B cell (primary cell): ENCODE measurements around the gene ALX1. TPM values are rescaled to one million over a fixed set of nuclear protein-coding genes. Genes with fewer than 3 reads are reported as not detected.

Experiments used
- ATAC-seq: fragments of 200-7000 bp; cut with Tn5 transposase; one replicate; pipeline ENCODE4 v1.10.0; 2021; ENCODE audit warnings: low read depth, mild to moderate bottlenecking, moderate number of reproducible peaks, moderate library complexity
- CTCF ChIA-PET: fragments of 350-600 bp; sonication (Branson Sonifier 250); formaldehyde crosslinking; loops from one replicate; lab custom pipeline; 2021; ENCODE audit warnings: antibody characterized with exemption, inconsistent platforms; lab: Charles Lee
- POLR2A ChIA-PET: fragments of 350-600 bp; sonication (Branson Sonifier 250); formaldehyde crosslinking; loops from one replicate; lab custom pipeline; 2021; ENCODE audit warnings: antibody characterized with exemption; lab: Charles Lee
- DNase-seq: peaks from one replicate; pipeline ENCODE4 v3.0.0; 2013
- H2AFZ ChIP-seq: 2 replicates; pipeline ENCODE4 v1.6.1; 2012; ENCODE audit warnings: mild to moderate bottlenecking, low read depth, low read length; ENCODE audit not compliant: insufficient read depth, poor library complexity, severe bottlenecking
- H3K27ac ChIP-seq, 2 donors: 1 replicate in 1 of 2; 2 replicates in 1 of 2; pipeline ENCODE4 v1.5.1; 2012 to 2013; ENCODE audit warnings: low read length in 2 of 2, mild to moderate bottlenecking in 2 of 2, moderate library complexity in 1 of 2
- H3K27me3 ChIP-seq, 4 experiments: fragments of 200-600 bp in 1 of 4; sonication (generic) in 1 of 4; replicated peaks in 1 of 4; 1 replicate in 2 of 4; 2 replicates in 2 of 4; pipeline versions ENCODE4 v1.6.1 to v1.7.0; 2013 to 2016; ENCODE audit warnings: low read length in 3 of 4, mild to moderate bottlenecking in 2 of 4, mixed read lengths in 1 of 4, moderate library complexity in 1 of 4; ENCODE audit not compliant: insufficient read depth in 4 of 4, control insufficient read depth in 3 of 4; ENCODE audit errors: control extremely low read depth in 1 of 4
- H3K36me3 ChIP-seq, 2 experiments: replicated peaks in 1 of 2; 1 replicate in 1 of 2; 2 replicates in 1 of 2; pipeline versions ENCODE4 v1.6.1 to v1.7.1; 2013; ENCODE audit warnings: low read length in 1 of 2; ENCODE audit not compliant: insufficient read depth in 2 of 2, control insufficient read depth in 1 of 2; ENCODE audit errors: control extremely low read depth in 1 of 2, extremely low read depth in 1 of 2
- H3K4me1 ChIP-seq, 2 donors: fragments of 200-600 bp in 1 of 2; sonication (generic) in 1 of 2; 1 replicate in 1 of 2; 2 replicates in 1 of 2; pipeline versions ENCODE4 v1.5.1 to v1.6.1; 2013 to 2017; ENCODE audit warnings: low read length in 2 of 2; ENCODE audit not compliant: control insufficient read depth in 2 of 2, insufficient read depth in 2 of 2
- H3K4me2 ChIP-seq: replicated peaks from 2 replicates; pipeline ENCODE3; 2012; ENCODE audit warnings: mild to moderate bottlenecking, low read depth, low read length; ENCODE audit not compliant: poor library complexity, severe bottlenecking
- H3K4me3 ChIP-seq, 5 experiments: fragments of 200-600 bp in 1 of 5; sonication (generic) in 1 of 5; 1 replicate in 3 of 5; 2 replicates in 2 of 5; pipeline versions ENCODE4 v1.5.1 to v1.7.0; 2011 to 2016; ENCODE audit warnings: low read length in 4 of 5, mild to moderate bottlenecking in 4 of 5, low read depth in 2 of 5, control low read depth in 1 of 5, moderate library complexity in 1 of 5; ENCODE audit not compliant: insufficient read depth in 1 of 5; ENCODE audit errors: control extremely low read depth in 1 of 5, extremely low read depth in 1 of 5
- H3K79me2 ChIP-seq: fragments of 200-600 bp; sonication (generic); one replicate; pipeline ENCODE4 v1.6.0; 2016; ENCODE audit warnings: low read length; ENCODE audit not compliant: control insufficient read depth, insufficient read depth
- H3K9ac ChIP-seq: fragments of 200-600 bp; sonication (generic); 2 replicates; pipeline ENCODE4 v1.6.1; 2017; ENCODE audit warnings: mild to moderate bottlenecking, low read length, moderate library complexity
- H3K9me3 ChIP-seq, 3 donors: one replicate each; pipeline versions ENCODE4 v1.6.1 to v1.7.1; 2013; ENCODE audit warnings: low read length in 2 of 3; ENCODE audit not compliant: control insufficient read depth in 2 of 3, insufficient read depth in 1 of 3; ENCODE audit errors: control extremely low read depth in 1 of 3
- H4K20me1 ChIP-seq: 2 replicates; pipeline ENCODE4 v1.6.0; 2012; ENCODE audit warnings: mild to moderate bottlenecking, low read length; ENCODE audit not compliant: insufficient read depth, control insufficient read depth, poor library complexity, severe bottlenecking
- H3K27ac Mint-ChIP-seq: one replicate; pipeline ENCODE4 v1.8.0; 2021; ENCODE audit warnings: mixed read lengths
- H3K27me3 Mint-ChIP-seq: one replicate; pipeline ENCODE4 v1.8.0; 2021; ENCODE audit warnings: mixed read lengths
- H3K4me1 Mint-ChIP-seq: one replicate; pipeline ENCODE4 v1.8.0; 2021; ENCODE audit warnings: mixed read lengths
- H3K4me3 Mint-ChIP-seq: one replicate; pipeline ENCODE4 v1.8.0; 2021; ENCODE audit warnings: mixed read lengths
- H3K9me3 Mint-ChIP-seq: one replicate; pipeline ENCODE4 v1.8.0; 2022; ENCODE audit warnings: mixed read lengths; ENCODE audit not compliant: insufficient read depth
- CTCF ChIP-seq: fragments of 200-600 bp; IDR thresholded peaks from one replicate; pipeline ENCODE4 v1.8.0; 2022; ENCODE audit warnings: antibody characterized with exemption, mild to moderate bottlenecking
- EZH2 ChIP-seq: IDR thresholded peaks from 2 replicates; pipeline ENCODE4 v1.6.1; 2012; ENCODE audit warnings: borderline replicate concordance, low read depth, mild to moderate bottlenecking, moderate library complexity, low read length; ENCODE audit not compliant: insufficient read depth, poor library complexity, severe bottlenecking
- WGBS: methylation state at CpG from one replicate; pipeline ENCODE4 v1.1.5; 2013; ENCODE audit warnings: missing lambda C conversion rate; ENCODE audit not compliant: insufficient coverage; 5-methylcytosine and 5-hydroxymethylcytosine counted together
- intact Hi-C: fragments of 100-400 bp; cut with micrococcal nuclease; formaldehyde crosslinking; loops from one replicate; pipeline ENCODE4 v1.10.0; 2022
- polyA plus RNA-seq: library from polyadenylated mRNA; depleted of rRNA; stranded (reverse); fragments of >200 nt; gene quantifications from 2 replicates; pipeline ENCODE4 v1.2.3, GENCODE V29; 2012
- total RNA-seq, 2 donors: library from RNA; stranded (reverse); fragments of 120-200 nt in 1 of 2; gene quantifications; 1 replicate in 1 of 2; 2 replicates in 1 of 2; pipeline versions ENCODE4 v1.2.3 to v1.2.4, GENCODE V29; 2013 to 2022

The ALX1 gene
- total and polyA plus RNA-seq, 2 donors (not counting 1 experiment from before 2014, with no cell fraction given) = not detected

- ATAC-seq (no peak), DNase-seq (no peak)
- Histone ChIP-seq H3K9me3 (peaks cover 0 to 27% (median 0%) of the 10 kb centered on the region in 3 donors), H3K9ac (no peak overlapping the region), H3K4me3 (no peak overlapping the region), H3K36me3 (no peaks in the 10 kb centered on the region), H3K4me1 (peaks cover 8 to 11% of the 10 kb centered on the region in 2 donors), H2AFZ (no peak overlapping the region), H4K20me1 (no peaks in the 10 kb centered on the region), H3K79me2 (no peaks in the 10 kb centered on the region), H3K27ac (no peak overlapping the region), H3K27me3 (peaks cover 1 to 59% (median 43%) of the 10 kb centered on the region in 4 experiments), H3K4me2 (no peak overlapping the region)
- Mint-ChIP-seq H3K27me3 (peaks cover 70% of the 10 kb centered on the region), H3K4me1 (peaks cover 10% of the 10 kb centered on the region), H3K9me3 (no peaks in the 10 kb centered on the region), H3K27ac (no peak overlapping the region), H3K4me3 (no peak overlapping the region)
- CTCF ChIA-PET = no interaction called here
- intact Hi-C loops = no loop called here
- no peak for TF ChIP-seq EZH2
- TF ChIP-seq CTCF = no peak
- WGBS = 20% methylated on average over 30 of the region's 30 CpGs
- POLR2A ChIA-PET = no interaction called here
These were observed 2.0 kb upstream of the ALX1 start for GRCh38 chr12:85277900-85278597.

- peaks cover 70% of the 10 kb centered on the region for H3K27me3 Mint-ChIP-seq
- Histone ChIP-seq H4K20me1 (no peaks in the 10 kb centered on the region), H3K36me3 (no peaks in the 10 kb centered on the region), H3K4me2 (no peak overlapping the region), H3K27ac (no peak overlapping the region), H3K27me3 (peaks cover 1 to 56% (median 45%) of the 10 kb centered on the region in 4 experiments), H3K9ac (no peak overlapping the region), H2AFZ (no peak overlapping the region), H3K79me2 (no peaks in the 10 kb centered on the region), H3K4me1 (peaks cover 8 to 11% of the 10 kb centered on the region in 2 donors), H3K9me3 (peaks cover 0 to 23% (median 0%) of the 10 kb centered on the region in 3 donors), H3K4me3 (no peak overlapping the region)
- no peak for TF ChIP-seq EZH2
- no peak for TF ChIP-seq CTCF
- no peak overlapping the region for H3K4me3 Mint-ChIP-seq
- intact Hi-C loops = no loop called here
- CTCF ChIA-PET = no interaction called here
- WGBS = 12% methylated on average over 19 of the region's 37 CpGs
- DNase-seq (peak; percentile 7), ATAC-seq (no peak)
- POLR2A ChIA-PET = no interaction called here
- H3K9me3 Mint-ChIP-seq = no peaks in the 10 kb centered on the region
- no peak overlapping the region for H3K27ac Mint-ChIP-seq
- peaks cover 10% of the 10 kb centered on the region for H3K4me1 Mint-ChIP-seq
These were observed 1.2 kb upstream of the ALX1 start for GRCh38 chr12:85278598-85279448.
